HAP-1 (cell line): ENCODE results near the gene RGS6.

Experiments
- DNase-seq, 2 experiments: peaks; one replicate each; pipeline ENCODE4 v3.0.0-alpha.2; 2016 to 2020; ENCODE audit warnings: low spot score in 2 of 2
- H3K27me3 ChIP-seq: fragments of 250-450 bp; sonication (Bioruptor Pico); 2 replicates; pipeline ENCODE4 v1.5.1; 2020; ENCODE audit warnings: low read depth, mild to moderate bottlenecking, moderate library complexity
- H3K36me3 ChIP-seq: fragments of 250-450 bp; sonication (Bioruptor Pico); replicated peaks from 2 replicates; pipeline ENCODE4 v1.5.1; 2020; ENCODE audit warnings: mild to moderate bottlenecking
- H3K4me1 ChIP-seq: fragments of 250-450 bp; sonication (Bioruptor Pico); 2 replicates; pipeline ENCODE4 v1.5.1; 2020; ENCODE audit warnings: mild to moderate bottlenecking
- H3K4me3 ChIP-seq: fragments of 250-450 bp; sonication (Bioruptor Pico); 2 replicates; pipeline ENCODE4 v1.5.1; 2020; ENCODE audit warnings: mild to moderate bottlenecking, moderate library complexity
- H3K9me3 ChIP-seq: fragments of 250-450 bp; sonication (Bioruptor Pico); 2 replicates; pipeline ENCODE4 v1.5.1; 2020; ENCODE audit warnings: mild to moderate bottlenecking, moderate library complexity
- in situ Hi-C: fragments of 300-500 bp; cut with MboI; formaldehyde crosslinking; loops from 3 replicates; pipeline ENCODE4 v1.14.3; 2020; ENCODE audit warnings: low sequenced_read_pairs, inconsistent platforms, mixed read lengths

Gene RGS6

GRCh38 chr14:72008666-72009065, 76.4 kb downstream of the RGS6 start:
- Histone ChIP-seq H3K4me3 (no peak overlapping the region), H3K9me3 (no peaks in the 10 kb centered on the region), H3K4me1 (no peaks in the 10 kb centered on the region), H3K27me3 (no peaks in the 10 kb centered on the region), H3K36me3 (no peaks in the 10 kb centered on the region)
- in situ Hi-C loops: no loop called here
- DNase-seq: no peak

GRCh38 chr14:72010474-72010873, 78.2 kb downstream of the RGS6 start:
- Histone ChIP-seq H3K4me1 (no peaks in the 10 kb centered on the region), H3K4me3 (no peak overlapping the region), H3K36me3 (no peaks in the 10 kb centered on the region), H3K9me3 (no peaks in the 10 kb centered on the region), H3K27me3 (no peaks in the 10 kb centered on the region)
- no peak for DNase-seq
- in situ Hi-C loops: no loop called here

- no peak overlapping the region for H3K4me3 ChIP-seq
- no peak for DNase-seq
- no peaks in the 10 kb centered on the region for H3K36me3 ChIP-seq
- no peaks in the 10 kb centered on the region for H3K27me3 ChIP-seq
- in situ Hi-C loops: no loop called here
- no peaks in the 10 kb centered on the region for H3K4me1 ChIP-seq
- H3K9me3 ChIP-seq: no peaks in the 10 kb centered on the region
These were observed 81.6 kb downstream of the RGS6 start for GRCh38 chr14:72013721-72014345.

- DNase-seq: no peak
- in situ Hi-C loops: no loop called here
- no peaks in the 10 kb centered on the region for H3K4me1 ChIP-seq
- no peaks in the 10 kb centered on the region for H3K36me3 ChIP-seq
- no peak overlapping the region for H3K4me3 ChIP-seq
- no peaks in the 10 kb centered on the region for H3K9me3 ChIP-seq
- no peaks in the 10 kb centered on the region for H3K27me3 ChIP-seq
These were observed 82.3 kb downstream of the RGS6 start for GRCh38 chr14:72014486-72014885.

- Histone ChIP-seq H3K9me3 (no peaks in the 10 kb centered on the region), H3K4me1 (no peaks in the 10 kb centered on the region), H3K36me3 (no peaks in the 10 kb centered on the region), H3K4me3 (no peak overlapping the region), H3K27me3 (no peaks in the 10 kb centered on the region)
- in situ Hi-C loops: no loop called here
- no peak for DNase-seq
These were observed 85.1 kb downstream of the RGS6 start for GRCh38 chr14:72017290-72017689.

GRCh38 chr14:72023128-72024042, 91.2 kb downstream of the RGS6 start:
- no peaks in the 10 kb centered on the region for H3K9me3 ChIP-seq
- no peak overlapping the region for H3K4me3 ChIP-seq
- no peaks in the 10 kb centered on the region for H3K36me3 ChIP-seq
- no peak for DNase-seq
- H3K4me1 ChIP-seq: no peaks in the 10 kb centered on the region
- in situ Hi-C loops: no loop called here
- no peaks in the 10 kb centered on the region for H3K27me3 ChIP-seq

- DNase-seq: peak; percentile 13 to 40
- Histone ChIP-seq H3K4me1 (no peaks in the 10 kb centered on the region), H3K9me3 (no peaks in the 10 kb centered on the region), H3K27me3 (no peaks in the 10 kb centered on the region), H3K36me3 (no peaks in the 10 kb centered on the region), H3K4me3 (no peak overlapping the region)
- in situ Hi-C loops: no loop called here
These were observed 91.8 kb downstream of the RGS6 start for GRCh38 chr14:72024043-72024407.

- no peak for DNase-seq
- Histone ChIP-seq H3K4me1 (no peaks in the 10 kb centered on the region), H3K9me3 (no peaks in the 10 kb centered on the region), H3K36me3 (no peaks in the 10 kb centered on the region), H3K27me3 (no peaks in the 10 kb centered on the region), H3K4me3 (no peak overlapping the region)
- in situ Hi-C loops: no loop called here
These were observed 92.3 kb downstream of the RGS6 start for GRCh38 chr14:72024504-72024903.

GRCh38 chr14:72026536-72026935, 94.3 kb downstream of the RGS6 start:
- no peak overlapping the region for H3K4me3 ChIP-seq
- H3K36me3 ChIP-seq: no peaks in the 10 kb centered on the region
- H3K27me3 ChIP-seq: no peaks in the 10 kb centered on the region
- no peaks in the 10 kb centered on the region for H3K9me3 ChIP-seq
- DNase-seq: no peak
- no peaks in the 10 kb centered on the region for H3K4me1 ChIP-seq
- in situ Hi-C loops: no loop called here

- DNase-seq: no peak
- Histone ChIP-seq H3K9me3 (no peaks in the 10 kb centered on the region), H3K4me1 (no peaks in the 10 kb centered on the region), H3K4me3 (no peak overlapping the region), H3K36me3 (no peaks in the 10 kb centered on the region), H3K27me3 (no peaks in the 10 kb centered on the region)
- in situ Hi-C loops: no loop called here
These were observed 94.8 kb downstream of the RGS6 start for GRCh38 chr14:72027061-72027460.

GRCh38 chr14:72033365-72033764, 101.1 kb downstream of the RGS6 start:
- no peaks in the 10 kb centered on the region for H3K9me3 ChIP-seq
- H3K36me3 ChIP-seq: no peaks in the 10 kb centered on the region
- DNase-seq: no peak
- H3K27me3 ChIP-seq: no peaks in the 10 kb centered on the region; the same call in 1 of the 2 replicates
- in situ Hi-C loops: no loop called here
- no peaks in the 10 kb centered on the region for H3K4me1 ChIP-seq
- H3K4me3 ChIP-seq: no peak overlapping the region

- H3K4me1 ChIP-seq: no peaks in the 10 kb centered on the region
- no peaks in the 10 kb centered on the region; the same call in 1 of the 2 replicates for H3K9me3 ChIP-seq
- H3K36me3 ChIP-seq: no peaks in the 10 kb centered on the region
- peaks cover 2% of the 10 kb centered on the region; the same call in 1 of the 2 replicates for H3K27me3 ChIP-seq
- in situ Hi-C loops: no loop called here
- no peak overlapping the region for H3K4me3 ChIP-seq
- no peak for DNase-seq
These were observed 108.3 kb downstream of the RGS6 start for GRCh38 chr14:72040528-72040927.

- Histone ChIP-seq H3K4me1 (no peaks in the 10 kb centered on the region), H3K27me3 (0 out of 2 replicates have a peak, but pooled peaks cover 8% of the 10 kb centered on the region), H3K9me3 (no peaks in the 10 kb centered on the region; the same call in 1 of the 2 replicates), H3K4me3 (no peak overlapping the region), H3K36me3 (no peaks in the 10 kb centered on the region)
- in situ Hi-C loops: no loop called here
- DNase-seq: no peak
These were observed 113.0 kb downstream of the RGS6 start for GRCh38 chr14:72045271-72045670.

GRCh38 chr14:72045885-72046284, 113.7 kb downstream of the RGS6 start:
- in situ Hi-C loops: no loop called here
- no peaks in the 10 kb centered on the region for H3K36me3 ChIP-seq
- 0 out of 2 replicates have a peak, but pooled peaks cover 10% of the 10 kb centered on the region for H3K27me3 ChIP-seq
- no peak overlapping the region for H3K4me3 ChIP-seq
- H3K4me1 ChIP-seq: no peaks in the 10 kb centered on the region
- no peak for DNase-seq
- no peaks in the 10 kb centered on the region; the same call in 1 of the 2 replicates for H3K9me3 ChIP-seq
